GM23338 (cell line): ENCODE results near the gene NOX5. TPM values are rescaled to one million over a fixed set of nuclear protein-coding genes. Genes with fewer than 3 reads are reported as not detected.

Experiments used
- ATAC-seq: fragments of 200-7000 bp; cut with Tn5 transposase; 3 replicates; pipeline ENCODE4 v1.9.1; 2020
- DNase-seq: peaks from one replicate; pipeline ENCODE4 v3.0.0-alpha.2; 2015; ENCODE audit warnings: low spot score
- H2AFZ ChIP-seq: fragments of 200-600 bp; sonication (generic); 2 replicates; pipeline ENCODE4 v1.8.0; 2016; ENCODE audit warnings: antibody characterized with exemption, mild to moderate bottlenecking, moderate library complexity
- H3F3A ChIP-seq: fragments of 200-600 bp; sonication (generic); replicated peaks from 2 replicates; pipeline ENCODE4 v1.8.0; 2017; ENCODE audit warnings: antibody characterized with exemption, mixed run types, low read depth
- H3K27ac ChIP-seq: fragments of 200-600 bp; sonication (generic); 2 replicates; pipeline ENCODE4 v1.6.1; 2016; ENCODE audit warnings: low read depth
- H3K27me3 ChIP-seq: fragments of 200-600 bp; sonication (generic); 2 replicates; pipeline ENCODE4 v1.8.0; 2016; ENCODE audit warnings: mild to moderate bottlenecking, mixed run types, moderate library complexity; ENCODE audit not compliant: insufficient read depth
- H3K36me3 ChIP-seq: fragments of 200-600 bp; sonication (generic); 2 replicates; pipeline ENCODE4 v1.8.0; 2016; ENCODE audit warnings: mild to moderate bottlenecking; ENCODE audit not compliant: insufficient read depth
- H3K4me1 ChIP-seq: fragments of 200-600 bp; sonication (generic); 2 replicates; pipeline ENCODE4 v1.8.0; 2016; ENCODE audit warnings: mild to moderate bottlenecking, moderate library complexity; ENCODE audit not compliant: insufficient read depth
- H3K4me2 ChIP-seq: fragments of 200-600 bp; sonication (generic); 2 replicates; pipeline ENCODE4 v1.7.1; 2017; ENCODE audit warnings: mixed run types
- H3K4me3 ChIP-seq: fragments of 200-600 bp; sonication (generic); 2 replicates; pipeline ENCODE4 v1.6.1; 2016; ENCODE audit warnings: mixed run types
- H3K79me2 ChIP-seq: fragments of 200-600 bp; sonication (generic); replicated peaks from 2 replicates; pipeline ENCODE4 v1.8.0; 2017; ENCODE audit warnings: mild to moderate bottlenecking; ENCODE audit not compliant: insufficient read depth
- H3K9me2 ChIP-seq: fragments of 200-600 bp; sonication (generic); 2 replicates; pipeline ENCODE4 v1.8.0; 2017; ENCODE audit not compliant: insufficient read depth
- H4K20me1 ChIP-seq: fragments of 200-600 bp; sonication (generic); replicated peaks from 2 replicates; pipeline ENCODE4 v1.8.0; 2017; ENCODE audit warnings: mild to moderate bottlenecking; ENCODE audit not compliant: insufficient read depth
- H3K27ac Mint-ChIP-seq: 2 replicates; pipeline ENCODE4 v1.8.0; 2020; ENCODE audit warnings: inconsistent platforms, mild to moderate bottlenecking, moderate library complexity, mixed read lengths
- H3K27me3 Mint-ChIP-seq: 3 replicates; pipeline ENCODE4 v1.8.0; 2022; ENCODE audit warnings: low read depth, mild to moderate bottlenecking, moderate library complexity, mixed read lengths, inconsistent platforms; ENCODE audit not compliant: insufficient read depth, poor library complexity
- H3K36me3 Mint-ChIP-seq: 3 replicates; pipeline ENCODE4 v1.8.0; 2021; ENCODE audit warnings: low read depth, mild to moderate bottlenecking, inconsistent platforms, moderate library complexity, mixed read lengths
- H3K4me1 Mint-ChIP-seq: 3 replicates; pipeline ENCODE4 v1.8.0; 2020; ENCODE audit warnings: mild to moderate bottlenecking, inconsistent platforms, mixed read lengths
- H3K4me3 Mint-ChIP-seq: 3 replicates; pipeline ENCODE4 v1.8.0; 2021; ENCODE audit warnings: moderate library complexity, mild to moderate bottlenecking, inconsistent platforms, mixed read lengths
- H3K9me3 Mint-ChIP-seq: 3 replicates; pipeline ENCODE4 v1.8.0; 2020; ENCODE audit warnings: moderate library complexity, mild to moderate bottlenecking, inconsistent platforms, mixed read lengths
- CREB1 ChIP-seq: fragments of 250-450 bp; sonication (Bioruptor Pico); IDR thresholded peaks from 2 replicates; pipeline ENCODE4 v1.5.0; 2020; ENCODE audit warnings: low read depth, mild to moderate bottlenecking, moderate library complexity
- CTCF ChIP-seq, 2 experiments: fragments of 200-600 bp in 1 of 2; sonication (generic) in 1 of 2; conservative IDR thresholded peaks; 2 replicates each; pipeline versions ENCODE4 v1.5.1 to v1.6.1; 2016 to 2017; ENCODE audit warnings: antibody characterized with exemption in 2 of 2, low read depth in 2 of 2, mild to moderate bottlenecking in 2 of 2, moderate library complexity in 1 of 2
- ETS1 ChIP-seq: IDR thresholded peaks from 2 replicates; pipeline ENCODE4 v1.6.1; 2016; ENCODE audit warnings: antibody characterized with exemption
- EZH2 ChIP-seq: fragments of 200-600 bp; sonication (generic); IDR thresholded peaks from one replicate; pipeline ENCODE4 v1.8.0; 2017; ENCODE audit warnings: antibody characterized with exemption, mild to moderate bottlenecking, low read depth; ENCODE audit not compliant: unreplicated experiment
- EZH2phosphoT487 ChIP-seq: fragments of 200-600 bp; sonication (generic); IDR thresholded peaks from one replicate; pipeline ENCODE4 v1.8.1; 2018; ENCODE audit warnings: antibody characterized with exemption; ENCODE audit not compliant: unreplicated experiment
- JUNB ChIP-seq: IDR thresholded peaks from one replicate; pipeline ENCODE4 v1.6.1; 2016; ENCODE audit warnings: antibody characterized with exemption; ENCODE audit not compliant: unreplicated experiment
- NANOG ChIP-seq: IDR thresholded peaks from 2 replicates; pipeline ENCODE4 v1.6.1; 2016; ENCODE audit warnings: antibody characterized with exemption, borderline replicate concordance
- POLR2AphosphoS5 ChIP-seq: IDR thresholded peaks from 2 replicates; pipeline ENCODE4 v1.6.1; 2016; ENCODE audit warnings: antibody characterized with exemption, low read depth
- REST ChIP-seq: IDR thresholded peaks from one replicate; pipeline ENCODE4 v1.6.1; 2018; ENCODE audit warnings: antibody characterized with exemption; ENCODE audit not compliant: unreplicated experiment
- ZNF114 ChIP-seq: fragments of 250-450 bp; sonication (Bioruptor Pico); IDR thresholded peaks from 2 replicates; pipeline ENCODE4 v1.5.0; 2020; ENCODE audit warnings: mild to moderate bottlenecking, moderate library complexity
- ZNF331 ChIP-seq: fragments of 250-450 bp; sonication (Bioruptor Pico); IDR thresholded peaks from 2 replicates; pipeline ENCODE4 v1.5.0; 2020; ENCODE audit warnings: low read depth, mild to moderate bottlenecking, moderate library complexity
- ZNF462 ChIP-seq: fragments of 250-450 bp; sonication (Bioruptor Pico); IDR thresholded peaks from 2 replicates; pipeline ENCODE4 v1.5.0; 2020; ENCODE audit warnings: mild to moderate bottlenecking, moderate library complexity
- polyA plus RNA-seq: library from polyadenylated mRNA; unstranded; fragments of >200 nt; fragmentation: Nextera tagmentation; extraction: Ambion mirVana; gene quantifications from 2 replicates; pipeline ENCODE4 v1.2.1, GENCODE V29; 2016
- total RNA-seq: library from RNA; depleted of rRNA; stranded (reverse); fragments of >200 nt; shearing (Covaris generic); gene quantifications from 2 replicates; pipeline ENCODE4 v1.2.3, GENCODE V29; 2014

Gene NOX5
- total and polyA plus RNA-seq, 2 experiments from 2014 or later = 0.03 TPM; not detected in 1

- TF ChIP-seq JUNB (no peak), EZH2 (no peak), EZH2phosphoT487 (no peak), ZNF114 (CRISPR knock-in tag) (no peak), ETS1 (no peak), ZNF331 (CRISPR knock-in tag) (no peak)
Measured at GRCh38 chr15:69072906-69073305, 58.4 kb downstream of the NOX5 start (continued).

GRCh38 chr15:69074001-69074842, 59.7 kb downstream of the NOX5 start:
- Histone ChIP-seq H2AFZ (peak overlapping the region; percentile 96), H3F3A (0 out of 2 replicates have a peak, but pooled peaks cover 5% of the 10 kb centered on the region), H3K4me1 (peaks cover 21% of the 10 kb centered on the region; the same call in 1 of the 2 replicates), H3K79me2 (no peaks in the 10 kb centered on the region), H3K36me3 (no peaks in the 10 kb centered on the region), H3K9me2 (no peaks in the 10 kb centered on the region), H3K27me3 (peaks cover 10% of the 10 kb centered on the region; the same call in 1 of the 2 replicates), H3K27ac (no peak overlapping the region), H4K20me1 (no peaks in the 10 kb centered on the region), H3K4me2 (peak overlapping the region; percentile 77), H3K4me3 (peak overlapping the region; percentile 80)
- Mint-ChIP-seq H3K4me1 (peaks cover 30% of the 10 kb centered on the region), H3K36me3 (peaks cover 7% of the 10 kb centered on the region), H3K9me3 (peaks cover 17% of the 10 kb centered on the region), H3K27ac (no peak overlapping the region), H3K27me3 (peaks cover 17% of the 10 kb centered on the region), H3K4me3 (peak overlapping the region; percentile 70)
- DNase-seq (peak; percentile 84), ATAC-seq (peak; percentile 93)
- TF ChIP-seq REST = no peak
- TF ChIP-seq NANOG = no peak
- TF ChIP-seq CREB1 (CRISPR knock-in tag) = no peak
- TF ChIP-seq ZNF114 (CRISPR knock-in tag) = no peak
- no peak for TF ChIP-seq CTCF (conservative IDR thresholded peaks at IDR 0.05; ENCODE audit: low read depth in 2 of 2)
- TF ChIP-seq POLR2AphosphoS5 = peak; percentile 77
- no peak for TF ChIP-seq ZNF462
